Esophagus muscularis mucosa (tissue), 3 donors: ENCODE measurements around the gene MPO.

Source experiments
- POLR2AphosphoS5 ChIP-seq, 2 donors: sonication (generic); formaldehyde crosslinking; IDR thresholded peaks; one replicate each; pipeline ENCODE4 v1.6.1; 2017; ENCODE audit warnings: antibody characterized with exemption in 2 of 2
- TF ChIP-seq, protein P1 (sequence below), 3 experiments: fragments of 200-600 bp in 2 of 3; fragments of 450-650 bp in 1 of 3; sonication (generic) in 2 of 3; IDR thresholded peaks; one replicate each; pipeline ENCODE4 v1.5.1; 2017 to 2019; ENCODE audit warnings: antibody characterized with exemption in 3 of 3, mild to moderate bottlenecking in 2 of 3, moderate library complexity in 1 of 3

DNA sequence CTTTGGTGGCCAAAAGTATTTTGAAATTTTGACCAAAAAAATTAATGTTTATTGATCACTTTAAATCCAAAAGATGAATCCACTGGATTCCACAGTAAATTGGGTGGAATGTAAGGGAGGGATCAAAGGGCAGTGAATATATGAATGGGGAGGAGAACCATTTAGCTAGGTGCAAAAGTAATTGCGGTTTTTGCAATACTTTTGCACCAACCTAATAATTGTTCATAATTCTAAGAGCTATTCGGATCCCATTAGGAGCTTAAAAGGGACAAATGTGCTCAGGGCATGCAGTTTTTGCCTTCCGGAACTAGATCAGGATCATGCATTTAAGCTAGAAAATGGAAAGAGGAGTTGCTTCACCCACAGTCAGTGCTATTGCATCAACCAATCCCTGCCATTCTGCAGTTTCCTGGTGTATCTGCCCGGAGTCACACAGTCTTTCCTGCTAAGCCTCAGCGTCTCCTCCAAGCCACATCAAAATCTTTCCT is 42.5 kb downstream of the MPO start, which contains the start of gene LPO:
- TF ChIP-seq, protein P1, sequence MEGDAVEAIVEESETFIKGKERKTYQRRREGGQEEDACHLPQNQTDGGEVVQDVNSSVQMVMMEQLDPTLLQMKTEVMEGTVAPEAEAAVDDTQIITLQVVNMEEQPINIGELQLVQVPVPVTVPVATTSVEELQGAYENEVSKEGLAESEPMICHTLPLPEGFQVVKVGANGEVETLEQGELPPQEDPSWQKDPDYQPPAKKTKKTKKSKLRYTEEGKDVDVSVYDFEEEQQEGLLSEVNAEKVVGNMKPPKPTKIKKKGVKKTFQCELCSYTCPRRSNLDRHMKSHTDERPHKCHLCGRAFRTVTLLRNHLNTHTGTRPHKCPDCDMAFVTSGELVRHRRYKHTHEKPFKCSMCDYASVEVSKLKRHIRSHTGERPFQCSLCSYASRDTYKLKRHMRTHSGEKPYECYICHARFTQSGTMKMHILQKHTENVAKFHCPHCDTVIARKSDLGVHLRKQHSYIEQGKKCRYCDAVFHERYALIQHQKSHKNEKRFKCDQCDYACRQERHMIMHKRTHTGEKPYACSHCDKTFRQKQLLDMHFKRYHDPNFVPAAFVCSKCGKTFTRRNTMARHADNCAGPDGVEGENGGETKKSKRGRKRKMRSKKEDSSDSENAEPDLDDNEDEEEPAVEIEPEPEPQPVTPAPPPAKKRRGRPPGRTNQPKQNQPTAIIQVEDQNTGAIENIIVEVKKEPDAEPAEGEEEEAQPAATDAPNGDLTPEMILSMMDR (IDR thresholded peaks at IDR 0.05): no peak
- TF ChIP-seq POLR2AphosphoS5 (IDR thresholded peaks at IDR 0.05): no peak
